Thyroid gland (tissue), 4 donors: ENCODE data around the gene FRMD4A. TPM values are rescaled to one million over a fixed set of nuclear protein-coding genes. Genes with fewer than 3 reads are reported as not detected.

Experiments used
- DNase-seq, 2 donors: peaks; one replicate each; pipeline ENCODE4 v3.0.0-alpha.2; 2019
- H3K27ac ChIP-seq, 3 donors: fragments of 200-600 bp; sonication (generic); 1 replicate in 2 of 3; 2 replicates in 1 of 3; pipeline ENCODE4 v1.5.1; 2016 to 2019; ENCODE audit warnings: mild to moderate bottlenecking in 1 of 3, moderate library complexity in 1 of 3
- H3K27me3 ChIP-seq: fragments of 200-600 bp; sonication (generic); one replicate; pipeline ENCODE4 v1.5.1; 2019
- H3K36me3 ChIP-seq, 2 donors: fragments of 200-600 bp; sonication (generic); one replicate each; pipeline ENCODE4 v1.5.1; 2016 to 2019
- H3K4me1 ChIP-seq, 2 donors: fragments of 200-600 bp; sonication (generic); one replicate each; pipeline ENCODE4 v1.5.1; 2017 to 2019
- H3K4me3 ChIP-seq, 3 donors: fragments of 200-600 bp; sonication (generic); replicated peaks in 1 of 3; 1 replicate in 2 of 3; 2 replicates in 1 of 3; pipeline ENCODE4 v1.5.1; 2016; ENCODE audit warnings: mild to moderate bottlenecking in 1 of 3
- H3K9me3 ChIP-seq: fragments of 200-600 bp; sonication (generic); one replicate; pipeline ENCODE4 v1.5.1; 2017
- POLR2A ChIP-seq, 2 donors: fragments of 450-650 bp; IDR thresholded peaks; one replicate each; pipeline ENCODE4 v1.6.1; 2017; ENCODE audit warnings: antibody characterized with exemption in 2 of 2, mild to moderate bottlenecking in 2 of 2, moderate library complexity in 1 of 2
- WGBS, 2 donors: methylation state at CpG; one replicate each; pipeline ENCODE4 v1.1.5; 2017; 5-methylcytosine and 5-hydroxymethylcytosine counted together
- intact Hi-C: fragments of 100-400 bp; cut with DNase I; formaldehyde crosslinking; loops from one replicate; pipeline ENCODE4 v1.15.1; 2023
- total RNA-seq, 4 donors: library from RNA; depleted of rRNA; stranded (reverse); fragments of >200 nt; gene quantifications; one replicate each; pipeline ENCODE4 v1.2.3, GENCODE V29; 2016
- TF ChIP-seq, protein P1 (sequence below), 6 experiments: fragments of 200-600 bp in 3 of 6; fragments of 450-650 bp in 3 of 6; sonication (generic) in 3 of 6; IDR thresholded peaks; one replicate each; pipeline ENCODE4 v1.5.1; 2016 to 2019; ENCODE audit warnings: antibody characterized with exemption in 6 of 6, mild to moderate bottlenecking in 2 of 6, inconsistent platforms in 1 of 6, moderate library complexity in 1 of 6

Gene FRMD4A
- total RNA-seq, 4 donors from 2014 or later, result 10.6 to 18.6 (median 16.3) TPM

DNA sequence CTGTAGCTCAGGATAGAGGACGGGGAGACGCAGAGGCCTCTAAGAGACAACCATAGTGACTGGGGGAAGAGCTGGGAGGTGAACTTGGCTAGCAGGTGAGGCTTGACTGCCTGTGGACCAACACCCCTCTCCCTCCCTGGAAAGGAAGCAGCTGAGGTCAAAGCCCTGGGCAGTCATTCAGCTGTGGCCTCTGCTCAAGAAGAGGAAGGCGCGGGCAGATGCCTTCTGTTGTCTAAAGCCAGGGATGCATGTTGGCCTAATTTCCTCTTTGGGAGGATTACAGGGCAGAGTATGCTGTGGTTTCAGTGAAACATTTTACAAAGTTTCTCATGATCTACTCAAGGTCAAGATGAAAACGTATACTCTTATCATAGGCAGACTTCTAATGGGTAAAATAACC lies 416.8 kb downstream of the FRMD4A start:
- H3K4me1 ChIP-seq, result peaks cover 8 to 10% of the 10 kb centered on the region in 2 donors
- TF ChIP-seq, protein P1, sequence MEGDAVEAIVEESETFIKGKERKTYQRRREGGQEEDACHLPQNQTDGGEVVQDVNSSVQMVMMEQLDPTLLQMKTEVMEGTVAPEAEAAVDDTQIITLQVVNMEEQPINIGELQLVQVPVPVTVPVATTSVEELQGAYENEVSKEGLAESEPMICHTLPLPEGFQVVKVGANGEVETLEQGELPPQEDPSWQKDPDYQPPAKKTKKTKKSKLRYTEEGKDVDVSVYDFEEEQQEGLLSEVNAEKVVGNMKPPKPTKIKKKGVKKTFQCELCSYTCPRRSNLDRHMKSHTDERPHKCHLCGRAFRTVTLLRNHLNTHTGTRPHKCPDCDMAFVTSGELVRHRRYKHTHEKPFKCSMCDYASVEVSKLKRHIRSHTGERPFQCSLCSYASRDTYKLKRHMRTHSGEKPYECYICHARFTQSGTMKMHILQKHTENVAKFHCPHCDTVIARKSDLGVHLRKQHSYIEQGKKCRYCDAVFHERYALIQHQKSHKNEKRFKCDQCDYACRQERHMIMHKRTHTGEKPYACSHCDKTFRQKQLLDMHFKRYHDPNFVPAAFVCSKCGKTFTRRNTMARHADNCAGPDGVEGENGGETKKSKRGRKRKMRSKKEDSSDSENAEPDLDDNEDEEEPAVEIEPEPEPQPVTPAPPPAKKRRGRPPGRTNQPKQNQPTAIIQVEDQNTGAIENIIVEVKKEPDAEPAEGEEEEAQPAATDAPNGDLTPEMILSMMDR (IDR thresholded peaks at IDR 0.05), result no peak
- no peak for TF ChIP-seq POLR2A (IDR thresholded peaks at IDR 0.05)

DNA sequence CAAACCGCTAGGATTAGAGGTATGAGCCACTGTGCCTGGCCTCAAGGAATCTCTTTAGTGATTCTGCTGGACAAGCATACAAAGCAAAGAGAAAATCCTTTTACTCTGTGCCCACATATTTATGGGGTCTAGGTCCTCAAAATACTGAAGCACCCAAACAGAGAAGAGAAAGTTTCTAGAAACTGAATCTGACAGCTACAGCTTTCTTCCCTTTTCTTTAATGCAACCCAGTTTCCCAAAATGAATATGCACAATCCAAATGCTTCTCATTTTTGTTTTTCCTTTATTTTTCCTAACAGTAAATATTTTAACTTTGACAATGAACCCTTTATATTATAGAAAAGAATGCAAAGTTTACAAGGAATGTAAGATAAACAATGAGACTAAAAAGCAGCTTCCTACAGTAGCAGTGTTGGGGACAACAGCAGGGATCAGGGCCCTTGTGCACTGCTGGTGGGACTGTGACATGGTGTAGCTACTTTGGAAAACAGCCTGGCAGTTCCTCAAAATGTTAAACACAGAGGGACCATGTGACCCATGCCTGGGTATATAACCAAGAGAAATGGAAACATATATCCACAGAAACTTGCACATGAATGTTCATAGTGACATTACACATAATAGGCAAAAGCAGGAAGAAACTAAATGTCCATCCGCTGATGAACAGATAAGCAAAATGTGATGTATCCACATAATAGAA lies 418.8 kb downstream of the FRMD4A start:
- no peaks in the 10 kb centered on the region for H3K27me3 ChIP-seq
- H3K4me1 ChIP-seq, result peaks cover 8 to 10% of the 10 kb centered on the region in 2 donors
- DNase-seq, result no peak
- H3K27ac ChIP-seq, result no peak overlapping the region
- intact Hi-C loops, result no loop called here
- no peak overlapping the region for H3K4me3 ChIP-seq
- no peaks in the 10 kb centered on the region for H3K9me3 ChIP-seq
- TF ChIP-seq, protein P1 (IDR thresholded peaks at IDR 0.05), result no peak
- no peak for TF ChIP-seq POLR2A (IDR thresholded peaks at IDR 0.05)
- H3K36me3 ChIP-seq, result no peaks in the 10 kb centered on the region
- 91 to 98% methylated on average over 2 of the region's 2 CpGs for WGBS, 2 donors

More for the DNA sequence above, 416.8 kb downstream of the FRMD4A start:
- Histone ChIP-seq H3K36me3 (no peaks in the 10 kb centered on the region), H3K9me3 (no peaks in the 10 kb centered on the region), H3K27me3 (no peaks in the 10 kb centered on the region), H3K4me3 (no peak overlapping the region), H3K27ac (peak overlapping the region in 1 of 3 donors; percentile 15)
- WGBS, 2 donors, result 47 to 51% methylated on average over 5 of the region's 5 CpGs
- intact Hi-C loops, result no loop called here
- peak; percentile 61 to 76 for DNase-seq

DNA sequence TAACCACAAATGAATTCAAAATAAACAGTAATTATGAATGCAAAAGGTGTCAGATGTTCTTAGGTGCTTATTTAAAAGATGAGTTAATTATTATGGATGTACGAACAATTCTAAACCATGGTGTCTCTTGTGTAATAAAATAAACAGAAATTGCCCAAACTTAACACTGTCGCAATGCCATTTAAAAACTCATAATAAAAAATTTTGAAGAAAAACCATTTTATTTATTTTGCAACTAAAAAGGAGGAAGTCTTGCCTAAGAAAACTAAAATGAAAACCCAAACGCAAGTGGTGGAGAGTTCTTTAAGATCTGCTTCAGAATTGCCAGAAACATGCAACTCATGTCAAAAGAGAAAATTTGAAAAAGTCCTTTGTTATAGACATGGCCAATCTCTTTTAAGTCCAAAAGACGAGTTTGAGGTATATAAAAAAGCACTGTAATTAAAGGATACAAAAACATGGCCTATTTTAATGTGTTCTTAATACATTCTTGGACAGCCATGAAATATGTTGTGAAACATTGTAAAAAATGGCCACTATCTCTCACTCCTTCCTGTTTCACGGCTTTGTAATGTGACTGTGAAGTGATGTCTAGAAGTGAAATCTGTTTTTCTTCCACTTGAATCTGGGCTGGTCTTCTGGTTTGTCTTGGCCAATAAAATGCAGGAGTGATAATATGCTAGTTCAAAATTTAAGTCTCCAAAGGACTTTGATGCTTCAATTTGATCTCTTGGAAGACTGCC lies 421.0 kb downstream of the FRMD4A start:
- TF ChIP-seq, protein P1 (IDR thresholded peaks at IDR 0.05), result no peak
- TF ChIP-seq POLR2A (IDR thresholded peaks at IDR 0.05), result no peak
- Histone ChIP-seq H3K4me1 (peaks cover 8 to 10% of the 10 kb centered on the region in 2 donors), H3K4me3 (no peak overlapping the region), H3K27ac (no peak overlapping the region), H3K9me3 (no peaks in the 10 kb centered on the region), H3K27me3 (no peaks in the 10 kb centered on the region), H3K36me3 (no peaks in the 10 kb centered on the region)
- DNase-seq, result no peak
- intact Hi-C loops, result no loop called here
- 83 to 92% methylated on average over 5 of the region's 5 CpGs for WGBS, 2 donors

DNA sequence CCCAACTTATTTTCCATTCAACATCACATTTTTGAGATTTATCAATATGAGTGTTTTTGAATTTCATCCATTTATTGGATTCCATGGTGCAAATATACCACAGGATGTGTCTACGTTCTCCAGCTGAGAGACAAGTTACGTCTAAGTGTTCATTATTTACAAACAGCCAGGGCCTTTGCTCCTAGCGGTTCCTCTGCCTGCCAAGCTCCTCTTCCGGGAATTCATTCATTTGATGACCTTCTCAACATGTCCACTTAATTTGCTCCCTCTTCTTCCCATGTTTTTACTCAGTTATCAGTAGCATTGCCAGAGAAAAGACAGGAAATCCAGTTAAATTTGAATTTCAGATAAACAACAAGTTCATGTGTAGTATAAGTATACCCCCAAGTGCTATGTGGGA lies 422.2 kb downstream of the FRMD4A start:
- no peak for DNase-seq
- 72 to 74% methylated on average over 4 of the region's 4 CpGs for WGBS, 2 donors
- Histone ChIP-seq H3K9me3 (no peaks in the 10 kb centered on the region), H3K36me3 (no peaks in the 10 kb centered on the region), H3K4me1 (peaks cover under 1% of the 10 kb centered on the region in 2 donors), H3K27me3 (no peaks in the 10 kb centered on the region), H3K27ac (no peak overlapping the region), H3K4me3 (no peak overlapping the region)
- intact Hi-C loops, result no loop called here
- TF ChIP-seq, protein P1 (IDR thresholded peaks at IDR 0.05), result no peak
- no peak for TF ChIP-seq POLR2A (IDR thresholded peaks at IDR 0.05)

DNA sequence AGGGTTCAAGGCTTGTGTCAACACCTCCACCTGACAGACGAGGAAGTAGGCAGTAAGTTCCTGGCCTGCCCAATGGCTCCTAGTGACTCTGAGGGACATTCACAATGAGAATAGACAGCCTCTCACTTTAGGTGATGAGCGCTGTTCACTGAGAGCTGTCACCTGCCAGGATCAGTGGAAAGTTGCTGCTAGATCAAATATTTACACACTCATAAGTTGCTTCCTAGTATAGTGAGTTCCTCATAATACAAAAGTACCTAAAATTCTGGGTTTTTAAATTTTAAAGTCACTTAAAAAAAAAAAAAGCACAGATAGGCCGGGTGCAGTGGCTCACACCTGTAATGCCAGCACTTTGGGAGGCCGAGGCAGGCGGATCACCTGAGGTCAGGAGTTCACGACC lies 423.2 kb downstream of the FRMD4A start:
- Histone ChIP-seq H3K4me1 (no peaks in the 10 kb centered on the region), H3K4me3 (no peak overlapping the region), H3K9me3 (no peaks in the 10 kb centered on the region), H3K36me3 (no peaks in the 10 kb centered on the region), H3K27me3 (no peaks in the 10 kb centered on the region), H3K27ac (no peak overlapping the region)
- 79 to 88% methylated on average over 6 of the region's 6 CpGs for WGBS, 2 donors
- no peak for TF ChIP-seq POLR2A (IDR thresholded peaks at IDR 0.05)
- TF ChIP-seq, protein P1 (IDR thresholded peaks at IDR 0.05), result no peak
- DNase-seq, result no peak
- intact Hi-C loops, result no loop called here
